Measurements from ENCODE around the gene ETNK1.
A peak's percentile ranks its signal among the peaks of the same experiment; 100 is the strongest.
"Not testable (repeated sequence)": the region's sequence is repeated elsewhere in the genome, so short reads cannot be mapped to it uniquely, and the experiment has no call there.

ETNK1 gene, protein sequence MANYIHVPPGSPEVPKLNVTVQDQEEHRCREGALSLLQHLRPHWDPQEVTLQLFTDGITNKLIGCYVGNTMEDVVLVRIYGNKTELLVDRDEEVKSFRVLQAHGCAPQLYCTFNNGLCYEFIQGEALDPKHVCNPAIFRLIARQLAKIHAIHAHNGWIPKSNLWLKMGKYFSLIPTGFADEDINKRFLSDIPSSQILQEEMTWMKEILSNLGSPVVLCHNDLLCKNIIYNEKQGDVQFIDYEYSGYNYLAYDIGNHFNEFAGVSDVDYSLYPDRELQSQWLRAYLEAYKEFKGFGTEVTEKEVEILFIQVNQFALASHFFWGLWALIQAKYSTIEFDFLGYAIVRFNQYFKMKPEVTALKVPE

DNA sequence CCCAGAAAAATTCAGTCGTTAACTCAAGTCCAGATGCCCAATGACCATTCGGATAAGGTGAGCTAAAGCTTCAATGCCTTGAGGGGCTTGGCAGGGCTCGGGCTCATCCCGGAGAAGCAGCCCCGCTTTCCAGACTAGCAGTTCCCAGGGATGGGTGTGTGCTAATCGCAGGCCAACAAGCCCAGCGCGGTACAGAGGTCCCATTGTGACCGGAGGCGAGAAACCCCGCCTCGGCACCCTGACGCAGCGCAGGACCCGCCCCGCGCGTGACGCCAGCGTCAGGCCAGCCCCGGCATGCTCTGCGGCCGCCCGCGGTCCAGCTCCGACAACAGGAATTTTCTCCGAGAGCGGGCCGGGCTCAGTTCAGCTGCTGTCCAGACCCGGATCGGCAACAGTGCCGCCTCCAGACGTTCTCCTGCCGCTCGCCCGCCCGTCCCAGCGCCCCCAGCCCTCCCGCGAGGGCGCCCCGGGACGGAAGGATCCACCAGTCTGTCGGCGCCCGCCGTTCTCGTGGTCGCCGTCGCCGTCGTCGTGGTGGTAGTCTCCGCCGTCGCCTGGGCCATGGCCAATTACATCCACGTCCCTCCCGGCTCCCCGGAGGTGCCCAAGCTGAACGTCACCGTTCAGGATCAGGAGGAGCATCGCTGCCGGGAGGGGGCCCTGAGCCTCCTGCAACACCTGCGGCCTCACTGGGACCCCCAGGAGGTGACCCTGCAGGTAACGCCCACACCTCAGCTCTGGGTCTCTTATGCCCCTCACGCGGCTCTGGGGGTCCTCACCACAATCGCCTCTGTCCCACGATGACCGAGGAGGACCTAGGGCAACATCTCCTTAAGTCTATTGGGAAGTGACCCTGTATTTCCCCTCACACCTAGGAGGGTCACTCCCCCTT is at the start of gene ETNK1:
Gene ETNK1 (plus strand): TSS at position 302 of the 892 bp plus-strand sequence. CDS start 260 bp downstream, at position 562.
- peak; percentile 94 for DNase-seq

DNA sequence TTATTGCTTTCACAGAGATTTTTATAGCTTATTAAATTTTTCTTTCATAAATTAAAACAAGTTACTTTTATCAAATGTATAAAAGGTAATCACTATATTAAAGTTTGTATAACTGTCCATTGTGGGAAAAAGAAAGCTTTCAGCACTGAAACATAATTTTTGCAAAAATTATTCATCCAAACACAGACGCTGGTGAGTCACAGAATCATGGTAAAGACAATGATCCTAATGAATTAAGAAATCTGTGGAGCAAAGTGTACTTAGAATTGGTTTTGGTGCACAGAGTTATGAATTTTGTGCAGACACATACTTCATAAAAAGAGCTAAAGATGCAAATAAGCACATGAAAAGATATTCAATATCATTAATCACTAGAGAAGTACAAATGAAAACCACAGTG is 48.9 kb upstream of the ETNK1 start:
- no peak for DNase-seq

DNA sequence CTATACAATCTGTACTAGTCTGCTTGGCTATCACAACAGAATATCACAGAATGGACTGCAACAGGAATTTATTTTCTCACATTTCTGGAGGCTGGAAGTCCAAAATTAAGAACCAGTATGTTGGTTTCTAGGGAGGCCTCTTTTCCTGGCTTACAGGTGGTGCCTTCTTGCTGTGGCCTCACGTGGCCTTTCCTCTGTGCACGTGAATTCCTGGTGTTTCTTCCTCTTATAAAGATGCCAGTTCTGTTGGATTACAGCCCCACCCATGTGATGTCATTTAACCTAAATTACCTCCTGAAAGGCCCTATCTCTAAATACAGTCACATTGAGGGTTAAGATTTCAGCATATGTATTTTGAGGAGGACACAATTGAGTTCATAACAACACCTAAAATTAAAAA is 48.5 kb upstream of the ETNK1 start:
- no peak for DNase-seq

DNA sequence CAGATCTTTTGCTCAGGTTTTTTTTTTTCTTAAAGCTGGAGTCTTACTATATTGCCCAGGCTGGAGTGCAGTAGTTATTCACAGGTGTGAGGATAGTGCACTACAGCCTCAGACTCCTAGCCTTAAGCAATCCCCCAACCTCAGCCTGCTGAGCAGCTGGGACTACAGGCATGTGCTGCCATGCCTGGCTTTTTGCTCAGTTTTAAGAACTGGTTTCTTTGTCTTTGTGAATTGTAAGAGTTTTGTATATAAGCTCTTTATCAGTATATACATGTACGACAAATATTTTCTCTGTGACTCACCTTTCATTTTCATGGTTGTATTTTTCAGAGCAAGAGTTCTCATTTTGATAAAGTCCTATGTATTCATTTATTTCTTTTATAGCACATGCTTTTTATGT is 47.3 kb upstream of the ETNK1 start:
- no peak for DNase-seq

DNA sequence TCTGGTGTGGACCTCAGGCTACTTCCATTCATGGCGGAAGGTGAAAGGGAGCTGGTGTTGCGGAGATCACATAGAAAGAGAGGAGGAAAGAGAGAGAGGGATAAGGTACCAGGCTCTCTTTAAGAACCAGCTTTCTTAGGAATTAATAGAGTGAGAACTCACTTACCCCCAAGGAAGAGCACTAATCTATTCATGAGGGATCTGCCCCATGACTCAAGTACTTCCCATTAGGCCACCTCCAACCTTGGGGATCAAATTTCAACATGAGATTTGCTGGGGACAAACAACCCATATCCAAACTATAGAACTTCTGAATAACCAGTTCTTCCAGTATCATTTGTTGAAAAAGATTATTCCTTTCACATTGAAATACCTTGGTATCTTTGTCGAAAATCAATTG is 46.6 kb upstream of the ETNK1 start:
- DNase-seq, result no peak

DNA sequence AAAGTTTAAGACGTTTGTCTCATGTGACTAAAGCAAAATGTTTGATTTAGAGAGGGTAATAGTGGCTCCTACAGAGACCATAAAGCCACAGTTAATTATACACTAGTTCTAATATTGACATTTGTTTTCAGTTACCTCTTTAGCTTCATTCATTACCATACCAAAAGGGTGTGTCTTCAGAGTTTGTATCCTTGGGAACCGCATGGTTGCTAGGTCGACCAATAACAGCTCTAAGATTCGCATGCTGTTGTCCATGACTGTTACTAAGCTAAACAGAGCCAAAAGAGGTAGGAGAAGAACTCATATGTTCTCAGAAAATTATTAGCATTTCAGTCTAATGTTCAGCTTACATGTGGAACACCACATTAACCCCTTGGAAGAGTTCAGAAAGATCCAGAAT is 36.2 kb upstream of the ETNK1 start:
- DNase-seq, result no peak

DNA sequence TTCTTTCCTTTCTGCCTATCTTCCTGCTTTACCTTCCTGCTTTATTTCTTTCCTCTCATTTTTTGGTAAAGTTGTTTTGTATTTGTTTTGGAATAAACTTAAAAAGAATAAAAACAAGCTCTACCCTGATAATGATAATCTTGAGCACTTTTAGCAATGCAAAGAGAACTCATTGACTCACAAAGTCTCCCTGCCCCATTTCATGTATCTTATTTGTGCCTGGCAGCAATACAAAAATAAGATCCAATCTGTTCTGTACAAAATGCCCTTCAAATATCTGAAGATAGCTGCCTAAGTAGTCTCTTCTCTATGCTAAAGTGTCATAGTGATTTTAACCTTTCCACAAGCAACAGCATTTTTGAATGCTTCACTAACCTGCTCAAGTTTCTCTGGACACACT is 31.1 kb upstream of the ETNK1 start:
- DNase-seq, result no peak

DNA sequence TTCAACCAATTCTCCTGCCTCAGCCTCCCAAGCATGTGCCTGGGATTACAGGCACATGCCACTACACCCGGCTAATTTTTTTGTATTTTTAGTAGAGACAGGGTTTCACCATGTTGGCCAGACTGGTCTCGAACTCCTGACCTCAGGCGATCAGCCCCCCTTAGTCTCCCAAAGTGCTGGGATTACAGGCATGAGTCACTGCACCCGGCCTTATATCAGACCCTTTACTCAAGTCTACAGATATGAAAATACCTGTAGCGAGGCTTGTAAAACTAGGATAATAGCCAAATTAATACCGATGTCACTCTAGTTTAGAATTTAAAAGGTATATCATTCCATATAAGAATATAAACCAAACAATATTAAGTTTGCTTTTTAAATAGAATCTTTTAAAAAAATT is 27.4 kb upstream of the ETNK1 start:
- DNase-seq, result not testable (repeated sequence)

DNA sequence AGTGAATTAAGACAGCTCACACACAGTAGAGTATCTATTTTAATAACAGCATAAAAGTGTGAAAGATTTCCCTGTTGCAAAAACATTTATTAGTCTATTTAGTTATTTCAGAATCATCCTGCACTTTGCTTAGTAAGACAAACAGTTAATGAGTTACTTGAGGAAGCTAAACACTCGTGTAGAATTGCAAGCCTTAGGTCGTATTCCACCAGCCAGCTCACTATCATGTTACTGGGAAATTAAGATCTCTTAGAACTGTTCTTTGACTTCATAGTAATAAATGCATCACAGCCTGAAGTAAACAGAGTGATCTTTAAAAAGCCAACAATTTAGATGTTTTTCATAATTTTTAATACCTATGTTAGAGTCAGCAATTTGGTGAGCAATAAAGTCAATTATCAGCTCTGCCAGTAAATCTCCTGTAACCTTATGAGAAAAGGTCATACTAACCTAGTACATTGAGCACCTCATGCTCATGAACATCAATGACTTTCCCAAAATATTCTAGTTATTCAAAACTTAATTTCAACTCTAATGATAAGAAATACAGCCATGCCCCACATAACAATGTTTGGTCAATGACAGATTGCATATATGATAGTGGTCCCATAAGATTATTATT is 26.7 kb upstream of the ETNK1 start:
- DNase-seq, result no peak

DNA sequence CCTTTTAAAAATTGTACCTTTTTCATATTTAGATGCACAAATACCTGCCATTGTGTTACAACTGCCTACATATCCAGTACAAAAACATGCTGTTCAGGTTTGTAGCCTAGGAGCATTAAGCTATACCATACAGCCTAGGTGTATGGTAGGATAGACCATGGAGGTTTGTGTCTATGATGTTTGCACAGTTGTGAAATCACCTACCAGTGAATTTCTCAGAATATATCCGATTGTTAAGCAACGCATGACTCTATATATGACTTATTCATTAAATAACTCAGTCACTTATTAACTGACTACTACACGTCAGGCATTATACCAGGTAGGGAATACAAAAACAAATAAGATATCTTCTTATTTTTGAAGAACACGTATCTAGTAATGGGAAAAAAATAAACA is 26.2 kb upstream of the ETNK1 start:
- DNase-seq, result no peak

DNA sequence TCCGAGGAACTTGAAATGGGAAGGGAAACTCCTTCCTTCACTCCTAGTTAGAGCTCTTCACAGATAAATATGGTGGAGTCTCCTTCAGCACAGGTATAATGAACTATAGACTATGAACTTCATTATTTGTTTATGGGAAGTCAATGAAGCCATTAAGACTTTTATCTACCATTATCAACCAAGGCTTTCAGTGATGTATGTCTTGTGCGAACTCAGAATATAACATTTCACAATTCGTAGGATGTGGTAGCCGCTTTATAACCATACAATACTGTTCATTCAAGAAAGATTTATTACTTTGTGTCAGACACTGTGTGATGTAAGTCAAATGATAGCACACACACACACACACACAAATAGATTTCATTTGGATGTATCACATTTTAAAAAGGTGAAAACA is 24.8 kb upstream of the ETNK1 start:
- DNase-seq, result no peak

DNA sequence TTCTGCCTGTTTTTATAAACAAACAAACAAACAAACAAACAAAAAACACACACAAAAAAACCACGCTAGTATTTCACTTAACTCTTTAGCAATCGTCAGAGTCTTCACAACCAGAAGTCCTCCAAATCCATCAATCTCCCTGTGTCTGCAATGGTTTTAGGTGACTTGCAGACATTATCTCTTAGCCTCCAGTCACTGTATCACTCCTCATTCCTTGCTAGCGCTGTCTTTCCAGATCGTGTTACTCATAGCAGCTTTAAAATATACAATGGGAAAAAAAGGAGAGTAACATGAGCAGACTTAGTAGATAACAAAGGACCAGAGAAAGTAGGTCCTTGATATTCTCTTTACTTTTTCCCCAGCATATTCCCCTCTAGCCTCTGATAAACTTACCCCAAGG is 15.5 kb upstream of the ETNK1 start:
- DNase-seq, result peak; percentile 21

DNA sequence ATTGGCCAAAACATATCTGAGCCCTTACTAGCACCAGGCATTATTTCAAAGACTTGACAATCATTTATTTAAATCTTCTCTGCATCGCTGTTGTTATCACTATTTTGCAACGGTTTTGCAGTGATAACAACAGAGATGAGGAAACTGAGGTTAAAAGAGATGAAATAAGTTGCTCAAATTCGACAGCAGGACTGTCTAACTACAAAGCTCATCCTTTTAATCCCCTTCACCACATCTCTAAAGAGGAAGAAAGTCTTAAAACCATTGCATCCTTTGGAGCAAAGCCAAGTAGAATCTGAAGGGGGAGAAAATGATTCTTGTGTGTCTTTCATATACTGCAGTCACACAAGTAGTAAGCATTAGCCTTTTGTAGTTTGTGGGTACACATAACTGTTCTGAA is 14.8 kb upstream of the ETNK1 start:
- DNase-seq, result peak; percentile 75

DNA sequence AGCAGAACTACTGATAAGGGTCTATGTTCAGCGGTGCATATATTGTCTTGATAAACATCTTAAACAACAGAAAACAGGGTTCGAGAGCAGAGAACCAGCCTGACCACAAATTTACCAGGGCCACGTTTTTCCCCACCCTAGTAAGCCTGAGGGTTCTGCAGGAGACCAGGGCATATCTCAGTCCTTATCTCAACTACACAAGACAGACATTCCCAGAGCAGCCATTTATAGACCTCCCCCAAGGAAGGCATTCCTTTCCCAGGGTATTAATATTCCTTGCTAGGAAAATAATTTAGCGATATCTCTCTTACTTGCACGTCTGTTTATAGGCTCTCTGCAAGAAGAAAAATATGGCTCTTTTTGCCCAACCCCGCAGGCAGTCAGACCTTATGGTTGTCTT is 12.1 kb upstream of the ETNK1 start:
- DNase-seq, result not testable (repeated sequence)

DNA sequence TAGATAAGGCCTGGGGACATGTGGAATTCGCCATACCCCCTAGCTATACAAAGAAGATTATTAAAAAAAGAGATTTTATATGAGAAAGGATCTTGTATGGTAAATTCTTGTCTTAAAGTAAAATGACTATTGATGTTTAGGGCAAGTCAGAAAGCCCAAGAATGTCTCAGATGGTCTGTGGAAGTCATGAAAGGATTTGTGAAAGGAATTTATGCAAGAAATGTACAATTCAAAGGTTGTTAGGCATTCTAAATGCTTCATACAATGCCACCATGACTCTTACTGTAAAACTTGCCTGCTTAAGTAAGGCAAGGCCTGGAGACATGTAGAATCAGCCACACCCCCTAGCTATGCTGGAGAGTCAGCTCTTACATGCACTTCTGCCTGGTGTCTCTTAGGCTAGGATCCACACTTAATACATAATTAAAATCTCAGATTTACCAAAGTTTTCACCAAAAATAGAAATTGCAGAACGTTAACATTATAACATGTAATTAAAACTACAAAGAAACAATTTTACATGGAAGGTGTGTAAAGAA is 8.9 kb upstream of the ETNK1 start:
- no peak for DNase-seq

DNA sequence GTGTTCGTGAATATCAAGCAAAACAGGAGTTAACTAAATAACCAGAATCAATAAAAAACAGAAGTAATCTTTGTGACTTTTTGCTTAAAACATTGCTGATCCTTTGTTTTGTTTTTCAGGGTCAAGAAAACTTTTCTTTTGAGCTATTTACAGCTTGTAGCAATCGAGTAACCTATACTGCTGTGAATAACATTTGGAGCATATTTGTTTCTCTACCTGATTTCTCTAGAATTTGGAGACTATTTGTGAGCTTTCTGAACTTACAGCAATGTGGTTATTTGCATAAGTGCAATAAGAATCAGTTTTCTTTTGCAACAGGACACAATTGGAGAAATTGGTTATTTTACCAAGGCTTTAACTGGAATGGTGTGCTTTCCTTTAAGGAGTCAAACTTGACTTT is 7.3 kb upstream of the ETNK1 start:
- DNase-seq, result no peak

DNA sequence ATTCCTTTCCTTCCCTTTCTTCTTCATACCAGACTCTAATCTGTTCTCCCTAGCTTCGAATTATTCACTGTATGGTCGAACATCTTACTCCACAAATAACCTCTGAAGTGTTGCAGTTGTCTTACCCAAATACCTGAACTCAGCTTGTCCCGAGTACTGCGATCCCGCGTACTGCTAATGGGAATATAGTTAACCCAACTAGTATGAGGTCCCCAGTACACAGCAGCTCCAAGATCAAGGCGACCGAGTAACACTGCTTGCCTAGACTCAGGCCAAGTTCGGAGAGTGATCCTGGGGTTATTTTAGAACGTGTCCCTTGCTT is 462 bp upstream of the ETNK1 start:
- no peak for DNase-seq

DNA sequence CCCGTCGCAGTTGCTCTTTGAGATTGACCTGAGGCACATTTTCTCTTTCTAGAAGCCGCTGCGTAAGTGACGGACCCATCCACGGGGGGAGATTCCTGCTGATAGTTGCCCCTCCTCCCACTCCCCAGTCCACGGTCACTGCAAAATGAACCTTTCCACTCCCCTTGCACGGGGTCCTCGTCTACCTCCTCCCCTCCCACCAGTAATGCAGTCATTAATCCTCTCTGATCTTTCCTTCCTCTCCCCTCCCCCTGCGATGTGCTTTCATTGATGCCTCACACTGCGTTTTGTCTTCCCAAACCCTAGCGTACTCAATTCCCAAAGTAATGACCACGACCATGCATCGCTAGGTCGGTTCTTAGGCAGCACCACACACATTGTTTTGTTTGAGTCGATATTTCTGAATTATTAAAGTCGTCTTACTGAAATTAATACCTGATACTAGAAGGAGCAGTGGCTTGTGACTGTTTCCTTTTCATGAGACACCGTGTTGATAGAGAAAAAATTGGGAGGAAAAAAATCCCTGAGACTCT is 857 bp downstream of the ETNK1 start:
- DNase-seq, result peak; percentile 94

DNA sequence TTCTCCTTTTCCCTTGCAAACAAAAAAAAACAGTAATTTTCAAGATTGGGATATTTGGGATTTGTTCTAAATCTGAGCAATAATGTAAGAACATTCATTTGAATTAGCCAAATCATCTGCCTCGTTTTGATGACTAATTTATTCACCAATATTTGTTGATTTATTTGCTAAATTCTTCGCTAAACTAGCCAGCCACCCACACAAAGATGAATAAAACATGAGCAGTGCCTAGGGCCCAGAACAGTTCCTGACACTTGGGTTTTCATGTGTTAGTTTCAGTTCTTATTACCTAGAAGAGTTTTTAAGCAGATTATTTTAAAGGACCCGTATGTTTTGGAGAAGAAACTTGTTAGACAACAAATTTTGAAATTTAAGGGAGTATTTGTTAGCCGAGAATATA is 1.4 kb downstream of the ETNK1 start:
- peak; percentile 13 for DNase-seq

DNA sequence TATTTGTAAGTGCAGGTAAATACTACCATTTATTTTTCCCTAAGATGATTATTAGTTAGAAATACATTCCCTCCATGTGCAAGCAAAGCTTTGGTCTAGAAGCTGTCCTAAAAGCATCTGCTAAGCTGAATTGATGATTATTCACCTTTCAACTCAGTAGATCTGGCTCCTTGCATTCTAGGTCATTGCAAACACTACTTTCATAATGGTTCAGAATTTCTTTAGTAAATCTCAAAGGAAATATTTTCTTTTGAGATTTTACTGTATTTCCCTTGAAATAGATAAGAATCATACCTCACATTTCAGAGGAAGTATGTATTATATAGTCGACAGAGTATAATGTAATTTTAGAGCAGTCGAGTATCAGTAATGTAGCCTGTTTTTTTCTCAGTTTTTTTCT is 2.4 kb downstream of the ETNK1 start:
- peak; percentile 24 for DNase-seq

DNA sequence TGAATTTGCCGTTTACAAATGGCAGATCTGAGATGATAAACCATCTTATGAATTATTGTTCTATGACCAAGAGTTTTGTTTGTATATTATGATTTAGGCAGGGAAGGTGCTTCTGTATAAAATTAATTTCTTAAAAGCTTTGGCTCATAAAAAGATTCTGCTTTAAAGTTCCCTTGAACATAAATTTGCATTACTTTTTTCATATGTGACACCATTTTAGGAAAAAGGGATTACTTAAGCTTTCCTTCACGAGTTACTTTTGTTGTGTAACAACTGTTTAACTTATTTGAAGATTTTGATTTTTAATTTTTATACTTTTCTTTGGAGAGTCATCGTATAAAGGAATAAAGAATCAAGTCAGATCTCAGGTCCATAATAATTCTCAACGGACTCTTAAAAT is 3.3 kb downstream of the ETNK1 start:
- no peak for DNase-seq

DNA sequence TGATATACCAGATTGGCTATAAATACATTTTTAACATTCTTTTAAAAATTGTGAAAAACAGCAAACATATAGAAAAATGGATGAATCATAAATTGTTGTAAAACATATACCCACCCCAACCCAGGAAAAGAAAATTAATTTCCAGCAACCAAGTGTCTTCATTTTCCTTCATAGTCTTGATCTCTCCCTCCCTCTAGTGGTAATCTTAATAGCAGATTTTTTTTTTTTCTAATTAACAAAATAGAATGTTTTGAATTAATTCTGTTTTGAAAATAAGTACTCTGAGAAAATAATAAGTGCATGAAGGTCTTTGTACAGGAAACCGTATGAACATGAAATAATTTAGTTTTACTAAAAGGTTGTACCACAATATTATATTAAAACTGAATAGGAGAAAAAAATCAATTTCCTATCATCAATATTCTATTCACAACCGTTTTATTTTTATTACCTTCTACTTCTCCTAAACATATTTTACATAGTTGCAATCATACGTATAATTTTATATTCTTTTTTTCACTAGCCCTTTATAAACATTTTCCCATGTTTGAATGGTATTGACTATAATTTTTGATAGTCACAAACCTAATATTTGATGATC is 7.0 kb downstream of the ETNK1 start:
- peak; percentile 13 for DNase-seq

DNA sequence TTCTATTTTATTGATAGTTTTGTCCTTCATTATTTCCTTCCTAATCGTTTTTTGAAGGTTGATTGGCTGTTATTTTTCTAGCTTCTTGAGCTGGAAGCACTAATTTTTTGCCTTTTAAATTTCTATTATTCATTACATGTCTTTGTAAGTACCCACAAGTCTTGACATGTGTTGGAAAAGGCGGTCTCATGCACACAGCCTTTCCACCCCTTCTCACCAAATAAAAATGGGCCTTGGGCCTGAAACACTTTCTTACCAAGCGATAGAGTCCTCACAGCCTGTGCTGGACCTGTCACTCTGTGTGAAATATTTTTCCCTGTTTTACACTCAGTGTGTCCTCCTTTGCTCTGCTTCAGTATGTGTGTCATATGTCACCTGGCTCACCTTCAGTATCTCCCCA is 9.9 kb downstream of the ETNK1 start:
- DNase-seq, result no peak

Data from NCI-H82 (cell line).